ENCODE measurements around the gene CDH23.

GRCh38 chr10:71816421-71816851 is 419.7 kb downstream of the CDH23 start:
- TF ChIP-seq CTCF (IDR thresholded peaks at IDR 0.05) (no peak), POLR2A (IDR thresholded peaks at IDR 0.05) (no peak)
